B cell (primary cell): ENCODE measurements around the gene TAF13.

Experiments used
- EZH2 ChIP-seq: IDR thresholded peaks from 2 replicates; pipeline ENCODE4 v1.6.1; 2012; ENCODE audit warnings: borderline replicate concordance, low read depth, mild to moderate bottlenecking, moderate library complexity, low read length; ENCODE audit not compliant: insufficient read depth, poor library complexity, severe bottlenecking
- TF ChIP-seq, protein P1 (sequence below): fragments of 200-600 bp; IDR thresholded peaks from one replicate; pipeline ENCODE4 v1.8.0; 2022; ENCODE audit warnings: antibody characterized with exemption, mild to moderate bottlenecking

- TF ChIP-seq, protein P1, sequence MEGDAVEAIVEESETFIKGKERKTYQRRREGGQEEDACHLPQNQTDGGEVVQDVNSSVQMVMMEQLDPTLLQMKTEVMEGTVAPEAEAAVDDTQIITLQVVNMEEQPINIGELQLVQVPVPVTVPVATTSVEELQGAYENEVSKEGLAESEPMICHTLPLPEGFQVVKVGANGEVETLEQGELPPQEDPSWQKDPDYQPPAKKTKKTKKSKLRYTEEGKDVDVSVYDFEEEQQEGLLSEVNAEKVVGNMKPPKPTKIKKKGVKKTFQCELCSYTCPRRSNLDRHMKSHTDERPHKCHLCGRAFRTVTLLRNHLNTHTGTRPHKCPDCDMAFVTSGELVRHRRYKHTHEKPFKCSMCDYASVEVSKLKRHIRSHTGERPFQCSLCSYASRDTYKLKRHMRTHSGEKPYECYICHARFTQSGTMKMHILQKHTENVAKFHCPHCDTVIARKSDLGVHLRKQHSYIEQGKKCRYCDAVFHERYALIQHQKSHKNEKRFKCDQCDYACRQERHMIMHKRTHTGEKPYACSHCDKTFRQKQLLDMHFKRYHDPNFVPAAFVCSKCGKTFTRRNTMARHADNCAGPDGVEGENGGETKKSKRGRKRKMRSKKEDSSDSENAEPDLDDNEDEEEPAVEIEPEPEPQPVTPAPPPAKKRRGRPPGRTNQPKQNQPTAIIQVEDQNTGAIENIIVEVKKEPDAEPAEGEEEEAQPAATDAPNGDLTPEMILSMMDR: no peak
- TF ChIP-seq EZH2: no peak
Observed at GRCh38 chr1:109096120-109096519, 20.3 kb upstream of the TAF13 start.
